Endothelial cell of umbilical vein (primary cell): ENCODE data around the gene NFATC2. TPM values are rescaled to one million over a fixed set of nuclear protein-coding genes. Genes with fewer than 3 reads are reported as not detected.

Experiments
- BruUV-seq: library from RNA; stranded (reverse); fragments of 400-500 nt; replicated peaks from 2 replicates; lab custom pipeline; 2021; lab: Mats Ljungman, UMichigan
- CTCF ChIA-PET: fragments of 300-600, 350-600 bp; sonication (Branson Sonifier 250); formaldehyde crosslinking; loops from one replicate; lab custom pipeline; 2021; ENCODE audit warnings: antibody characterized with exemption, inconsistent platforms; lab: Charles Lee
- POLR2A ChIA-PET: fragments of 300-600, 350-600 bp; sonication (Branson Sonifier 250); formaldehyde crosslinking; loops from one replicate; lab custom pipeline; 2021; ENCODE audit warnings: antibody characterized with exemption, inconsistent platforms; lab: Charles Lee
- DNase-seq: peaks from one replicate; pipeline ENCODE4 v3.0.0-alpha.2; 2011; ENCODE audit warnings: low read depth, low spot score
- FAIRE-seq: peaks from 2 replicates; lab custom pipeline; 2011; peaks lifted over from hg19 to GRCh38; lab: Jason Lieb, UNC
- H2AFZ ChIP-seq: 2 replicates; pipeline ENCODE4 v1.6.0; 2012; ENCODE audit warnings: low read depth, low read length, control low read depth, inconsistent platforms
- H3K27ac ChIP-seq: 2 replicates; pipeline ENCODE4 v1.5.1; 2011; ENCODE audit warnings: low read depth, mild to moderate bottlenecking, control low read depth, low read length, moderate library complexity; ENCODE audit not compliant: insufficient read depth
- H3K27me3 ChIP-seq, 2 experiments: 2 replicates each; pipeline versions ENCODE4 v1.6.0 to v1.6.1; 2011; ENCODE audit warnings: low read length in 2 of 2, mixed read lengths in 1 of 2; ENCODE audit not compliant: control insufficient read depth in 2 of 2, insufficient read depth in 2 of 2
- H3K36me3 ChIP-seq, 2 experiments: 2 replicates in 1 of 2; 3 replicates in 1 of 2; pipeline ENCODE4 v1.5.1; 2011; ENCODE audit warnings: low read length in 2 of 2, mild to moderate bottlenecking in 1 of 2, moderate library complexity in 1 of 2; ENCODE audit not compliant: control insufficient read depth in 2 of 2, insufficient read depth in 2 of 2; ENCODE audit errors: extremely low read depth in 1 of 2
- H3K4me1 ChIP-seq: 3 replicates; pipeline ENCODE4 v1.5.1; 2011; ENCODE audit warnings: mild to moderate bottlenecking, low read length; ENCODE audit not compliant: control insufficient read depth, insufficient read depth; ENCODE audit errors: extremely low read depth
- H3K4me2 ChIP-seq: 2 replicates; pipeline ENCODE4 v1.6.1; 2011; ENCODE audit warnings: low read length, control low read depth, mixed read lengths; ENCODE audit not compliant: insufficient read depth
- H3K4me3 ChIP-seq, 3 experiments: fragments of 200-600 bp in 1 of 3; sonication (generic), shearing (Covaris generic) in 1 of 3; replicated peaks in 1 of 3; 2 replicates each; pipeline ENCODE4 v1.5.1; 2011 to 2016; ENCODE audit warnings: control low read depth in 3 of 3, low read length in 3 of 3, mild to moderate bottlenecking in 2 of 3, inconsistent platforms in 1 of 3, low read depth in 1 of 3, moderate library complexity in 1 of 3; ENCODE audit not compliant: insufficient read depth in 1 of 3
- H3K79me2 ChIP-seq: 2 replicates; pipeline ENCODE4 v1.6.0; 2012; ENCODE audit warnings: low read length, inconsistent platforms; ENCODE audit not compliant: control insufficient read depth, insufficient read depth
- H3K9ac ChIP-seq: replicated peaks from 2 replicates; pipeline ENCODE3; 2011; ENCODE audit warnings: low read length, control low read depth; ENCODE audit not compliant: insufficient read depth; ENCODE audit errors: extremely low read depth
- H3K9me1 ChIP-seq: replicated peaks from 3 replicates; pipeline ENCODE4 v1.6.0; 2011; ENCODE audit warnings: mild to moderate bottlenecking, low read length; ENCODE audit not compliant: control insufficient read depth, insufficient read depth; ENCODE audit errors: extremely low read depth
- H3K9me3 ChIP-seq: replicated peaks from 2 replicates; pipeline ENCODE4 v1.5.1; 2012; ENCODE audit warnings: low read length, inconsistent platforms; ENCODE audit not compliant: control insufficient read depth, insufficient read depth
- H4K20me1 ChIP-seq: replicated peaks from 2 replicates; pipeline ENCODE3; 2011; ENCODE audit warnings: mild to moderate bottlenecking, low read length; ENCODE audit not compliant: control insufficient read depth, insufficient read depth; ENCODE audit errors: extremely low read depth
- EZH2 ChIP-seq: IDR thresholded peaks from 2 replicates; pipeline ENCODE4 v1.6.1; 2012; ENCODE audit warnings: borderline replicate concordance, low read depth, mild to moderate bottlenecking, moderate library complexity, low read length, inconsistent platforms; ENCODE audit not compliant: severe bottlenecking
- FOS ChIP-seq: IDR thresholded peaks from 2 replicates; pipeline ENCODE4 v1.6.1; 2011; ENCODE audit warnings: mild to moderate bottlenecking, low read length, moderate library complexity, borderline replicate concordance; ENCODE audit not compliant: insufficient read depth
- GATA2 ChIP-seq: IDR thresholded peaks from 2 replicates; pipeline ENCODE4 v1.7.0; 2011; ENCODE audit warnings: low read depth, mild to moderate bottlenecking, moderate library complexity, mixed read lengths, low read length; ENCODE audit not compliant: insufficient read length, insufficient read depth
- JUN ChIP-seq: IDR thresholded peaks from 2 replicates; pipeline ENCODE4 v1.6.1; 2011; ENCODE audit warnings: borderline replicate concordance, low read depth; ENCODE audit not compliant: insufficient read length, insufficient read depth
- MAX ChIP-seq: IDR thresholded peaks from 2 replicates; pipeline ENCODE4 v1.6.1; 2011; ENCODE audit not compliant: insufficient read depth, insufficient read length
- MYC ChIP-seq: IDR thresholded peaks from one replicate; pipeline ENCODE4 v1.6.1; 2011; ENCODE audit warnings: mild to moderate bottlenecking, low read depth, low read length
- POLR2A ChIP-seq: IDR thresholded peaks from 2 replicates; pipeline ENCODE4 v1.6.1; 2012; ENCODE audit warnings: low read depth, mild to moderate bottlenecking, control low read depth, low read length
- POLR2AphosphoS5 ChIP-seq: IDR thresholded peaks from 2 replicates; pipeline ENCODE4 v1.6.1; 2012; ENCODE audit warnings: low read depth, mild to moderate bottlenecking, control low read depth, low read length, moderate library complexity; ENCODE audit not compliant: insufficient read depth
- dilution Hi-C: fragments of 300-500 bp; cut with MboI; formaldehyde crosslinking; loops from one replicate; pipeline ENCODE4 v1.15.0; 2019; ENCODE audit warnings: low sequenced_read_pairs; ENCODE audit not compliant: extremely low pct_ligation_motif_present
- intact Hi-C: fragments of 100-400 bp; cut with micrococcal nuclease; formaldehyde crosslinking; loops from one replicate; pipeline ENCODE4 v1.10.0; 2022
- polyA plus RNA-seq, 4 experiments: library from polyadenylated mRNA; depleted of rRNA in 3 of 4; stranded (reverse) in 3 of 4; unstranded in 1 of 4; fragments of >200 nt; gene quantifications; 2 replicates each; pipeline versions ENCODE4 v1.2.1 to v1.2.3, GENCODE V29; 2011 to 2012; ENCODE audit warnings: missing spikeins in 1 of 4
- total RNA-seq: library from RNA; stranded (reverse); gene quantifications from 2 replicates; pipeline ENCODE4 v1.2.3, GENCODE V29; 2021
- TF ChIP-seq, protein P1 (sequence below), 2 donors: IDR thresholded peaks; 1 replicate in 1 of 2; 2 replicates in 1 of 2; pipeline ENCODE4 v1.5.1; 2011; ENCODE audit warnings: low read length in 2 of 2, mild to moderate bottlenecking in 2 of 2, moderate library complexity in 2 of 2, control low read depth in 1 of 2, inconsistent platforms in 1 of 2, low read depth in 1 of 2; ENCODE audit not compliant: insufficient read depth in 1 of 2; ENCODE audit errors: extremely low read depth in 1 of 2

The NFATC2 gene
- total and polyA plus RNA-seq, 2 donors (not counting 3 experiments of a cell fraction or from before 2014, with no cell fraction given): 3.1 to 13.0 TPM

- no peak overlapping the region for H3K27ac ChIP-seq
- H3K4me2 ChIP-seq: no peak overlapping the region
- POLR2A ChIA-PET: no interaction called here
- no peaks in the 10 kb centered on the region for H3K27me3 ChIP-seq
- no peaks in the 10 kb centered on the region for H3K79me2 ChIP-seq
- intact Hi-C loops: no loop called here
- dilution Hi-C loops: no loop called here
- peaks cover 0 to 6% of the 10 kb centered on the region in 2 experiments for H3K36me3 ChIP-seq
- H2AFZ ChIP-seq: no peak overlapping the region
- BruUV-seq: no TSS peak
- FAIRE-seq (no peak), DNase-seq (no peak)
- H3K9me3 ChIP-seq: no peaks in the 10 kb centered on the region
- peaks cover 14% of the 10 kb centered on the region for H3K4me1 ChIP-seq
- H4K20me1 ChIP-seq: no peaks in the 10 kb centered on the region
- CTCF ChIA-PET: interaction anchor here (0.9 to 2.0 kb wide), 3 partner anchors 58 to 165 kb away, joined by 3 to 12 read pairs (median 3); no protein-coding TSS in a partner anchor
- no peaks in the 10 kb centered on the region for H3K9me1 ChIP-seq
- no peak overlapping the region for H3K9ac ChIP-seq
- no peak overlapping the region for H3K4me3 ChIP-seq
- no peak for TF ChIP-seq MAX
- TF ChIP-seq MYC: no peak
- TF ChIP-seq EZH2: no peak
- TF ChIP-seq JUN: no peak
- no peak for TF ChIP-seq POLR2A
- TF ChIP-seq GATA2: no peak
- TF ChIP-seq, protein P1, sequence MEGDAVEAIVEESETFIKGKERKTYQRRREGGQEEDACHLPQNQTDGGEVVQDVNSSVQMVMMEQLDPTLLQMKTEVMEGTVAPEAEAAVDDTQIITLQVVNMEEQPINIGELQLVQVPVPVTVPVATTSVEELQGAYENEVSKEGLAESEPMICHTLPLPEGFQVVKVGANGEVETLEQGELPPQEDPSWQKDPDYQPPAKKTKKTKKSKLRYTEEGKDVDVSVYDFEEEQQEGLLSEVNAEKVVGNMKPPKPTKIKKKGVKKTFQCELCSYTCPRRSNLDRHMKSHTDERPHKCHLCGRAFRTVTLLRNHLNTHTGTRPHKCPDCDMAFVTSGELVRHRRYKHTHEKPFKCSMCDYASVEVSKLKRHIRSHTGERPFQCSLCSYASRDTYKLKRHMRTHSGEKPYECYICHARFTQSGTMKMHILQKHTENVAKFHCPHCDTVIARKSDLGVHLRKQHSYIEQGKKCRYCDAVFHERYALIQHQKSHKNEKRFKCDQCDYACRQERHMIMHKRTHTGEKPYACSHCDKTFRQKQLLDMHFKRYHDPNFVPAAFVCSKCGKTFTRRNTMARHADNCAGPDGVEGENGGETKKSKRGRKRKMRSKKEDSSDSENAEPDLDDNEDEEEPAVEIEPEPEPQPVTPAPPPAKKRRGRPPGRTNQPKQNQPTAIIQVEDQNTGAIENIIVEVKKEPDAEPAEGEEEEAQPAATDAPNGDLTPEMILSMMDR (IDR thresholded peaks at IDR 0.05; ENCODE audit: extremely low read depth in 1 of 2, insufficient read depth in 1 of 2, low read depth in 1 of 2, low read length in 2 of 2): no peak
- TF ChIP-seq POLR2AphosphoS5: no peak
- TF ChIP-seq FOS: no peak
These were observed 112.8 kb downstream of the NFATC2 start for GRCh38 chr20:51429696-51430095.
